DOHH2 (cell line): ENCODE data around the gene LSM6.

Experiments used
- H3F3A ChIP-seq: fragments of 200-600 bp; sonication (generic), shearing (Covaris generic); 2 replicates; pipeline ENCODE4 v1.6.0; 2016; ENCODE audit warnings: antibody characterized with exemption, mild to moderate bottlenecking; ENCODE audit not compliant: control insufficient read depth, insufficient read depth
- H3K27ac ChIP-seq: fragments of 200-600 bp; sonication (generic); 2 replicates; pipeline ENCODE4 v1.5.1; 2014; ENCODE audit warnings: low read depth, mild to moderate bottlenecking, low read length, moderate library complexity
- H3K27me3 ChIP-seq: fragments of 200-600 bp; sonication (generic); 2 replicates; pipeline ENCODE4 v1.6.1; 2014; ENCODE audit warnings: mild to moderate bottlenecking, low read length, mixed read lengths; ENCODE audit not compliant: control insufficient read depth
- H3K36me3 ChIP-seq: fragments of 200-600 bp; sonication (generic); 2 replicates; pipeline ENCODE4 v1.6.1; 2014; ENCODE audit warnings: mild to moderate bottlenecking, low read length, moderate library complexity, mixed read lengths; ENCODE audit not compliant: control insufficient read depth
- H3K4me1 ChIP-seq: fragments of 200-600 bp; sonication (generic); 2 replicates; pipeline ENCODE4 v1.6.1; 2014; ENCODE audit warnings: mild to moderate bottlenecking, low read length, mixed read lengths; ENCODE audit not compliant: control insufficient read depth
- H3K4me2 ChIP-seq: fragments of 200-600 bp; sonication (generic); 2 replicates; pipeline ENCODE4 v1.6.0; 2014; ENCODE audit warnings: mild to moderate bottlenecking, low read length, moderate library complexity
- H3K4me3 ChIP-seq: fragments of 200-600 bp; sonication (generic); 2 replicates; pipeline ENCODE4 v1.5.1; 2014; ENCODE audit warnings: mild to moderate bottlenecking, low read length, mixed read lengths
- H3K79me2 ChIP-seq: fragments of 200-600 bp; sonication (generic); 2 replicates; pipeline ENCODE4 v1.6.1; 2014; ENCODE audit warnings: mild to moderate bottlenecking, low read length, mixed read lengths; ENCODE audit not compliant: control insufficient read depth
- H3K9me2 ChIP-seq: fragments of 200-600 bp; sonication (generic); replicated peaks from 2 replicates; pipeline ENCODE4 v1.6.1; 2014; ENCODE audit warnings: mild to moderate bottlenecking, low read length, mixed read lengths; ENCODE audit not compliant: control insufficient read depth
- H3K9me3 ChIP-seq: fragments of 200-600 bp; sonication (generic); 2 replicates; pipeline ENCODE4 v1.6.1; 2014; ENCODE audit warnings: antibody characterized with exemption, low read length, mixed read lengths; ENCODE audit not compliant: control insufficient read depth, insufficient read depth
- H4K20me1 ChIP-seq: fragments of 200-600 bp; sonication (generic); 2 replicates; pipeline ENCODE4 v1.6.0; 2014; ENCODE audit warnings: low read depth, mild to moderate bottlenecking, antibody characterized with exemption, low read length, moderate library complexity; ENCODE audit not compliant: control insufficient read depth, insufficient read depth
- CTCF ChIP-seq: fragments of 200-600 bp; sonication (generic); IDR thresholded peaks from one replicate; pipeline ENCODE4 v1.5.1; 2014; ENCODE audit warnings: antibody characterized with exemption, mild to moderate bottlenecking, low read depth, low read length; ENCODE audit not compliant: poor library complexity, severe bottlenecking
- EZH2phosphoT487 ChIP-seq: fragments of 200-600 bp; sonication (generic); IDR thresholded peaks from 2 replicates; pipeline ENCODE4 v1.6.1; 2017; ENCODE audit warnings: borderline replicate concordance, mild to moderate bottlenecking, antibody characterized with exemption, low read length, moderate library complexity, mixed read lengths

LSM6 gene

GRCh38 chr4:146236216-146236615 is 60.7 kb downstream of the LSM6 start:
- no peaks in the 10 kb centered on the region for H3K27me3 ChIP-seq
- no peak overlapping the region for H3K27ac ChIP-seq
- no peak overlapping the region for H3K4me3 ChIP-seq
- TF ChIP-seq EZH2phosphoT487 (no peak), CTCF (no peak)
- H4K20me1 ChIP-seq = no peaks in the 10 kb centered on the region
- no peaks in the 10 kb centered on the region for H3K9me2 ChIP-seq
- H3K79me2 ChIP-seq = no peaks in the 10 kb centered on the region
- H3F3A ChIP-seq = no peaks in the 10 kb centered on the region
- H3K9me3 ChIP-seq = no peaks in the 10 kb centered on the region
- H3K4me1 ChIP-seq = no peaks in the 10 kb centered on the region
- no peak overlapping the region for H3K4me2 ChIP-seq
- H3K36me3 ChIP-seq = no peaks in the 10 kb centered on the region

GRCh38 chr4:146237092-146237491 is 61.6 kb downstream of the LSM6 start:
- no peaks in the 10 kb centered on the region for H3K36me3 ChIP-seq
- no peaks in the 10 kb centered on the region for H3K27me3 ChIP-seq
- no peak overlapping the region for H3K27ac ChIP-seq
- no peak overlapping the region for H3K4me2 ChIP-seq
- no peak overlapping the region for H3K4me3 ChIP-seq
- H3K9me3 ChIP-seq = no peaks in the 10 kb centered on the region
- H3K9me2 ChIP-seq = no peaks in the 10 kb centered on the region
- peaks cover 3% of the 10 kb centered on the region; the same call in 1 of the 2 replicates for H3K4me1 ChIP-seq
- TF ChIP-seq CTCF (no peak), EZH2phosphoT487 (no peak)
- no peaks in the 10 kb centered on the region for H3F3A ChIP-seq
- no peaks in the 10 kb centered on the region for H3K79me2 ChIP-seq
- H4K20me1 ChIP-seq = no peaks in the 10 kb centered on the region

GRCh38 chr4:146238107-146238506 is 62.6 kb downstream of the LSM6 start:
- Histone ChIP-seq H3K9me2 (no peaks in the 10 kb centered on the region), H3K4me1 (peaks cover 3% of the 10 kb centered on the region; the same call in 1 of the 2 replicates), H3K36me3 (no peaks in the 10 kb centered on the region), H3K79me2 (no peaks in the 10 kb centered on the region), H3K27me3 (no peaks in the 10 kb centered on the region), H3F3A (no peaks in the 10 kb centered on the region), H4K20me1 (no peaks in the 10 kb centered on the region), H3K9me3 (no peaks in the 10 kb centered on the region), H3K27ac (no peak overlapping the region), H3K4me3 (no peak overlapping the region), H3K4me2 (no peak overlapping the region)
- TF ChIP-seq CTCF = no peak
